ENCODE results near the gene SUPT4H1. TPM values are rescaled to one million over a fixed set of nuclear protein-coding genes. Genes with fewer than 3 reads are reported as not detected.

Gene SUPT4H1
- total and polyA plus RNA-seq, 2 experiments from 2014 or later: 82.2 to 83.7 TPM

DNA sequence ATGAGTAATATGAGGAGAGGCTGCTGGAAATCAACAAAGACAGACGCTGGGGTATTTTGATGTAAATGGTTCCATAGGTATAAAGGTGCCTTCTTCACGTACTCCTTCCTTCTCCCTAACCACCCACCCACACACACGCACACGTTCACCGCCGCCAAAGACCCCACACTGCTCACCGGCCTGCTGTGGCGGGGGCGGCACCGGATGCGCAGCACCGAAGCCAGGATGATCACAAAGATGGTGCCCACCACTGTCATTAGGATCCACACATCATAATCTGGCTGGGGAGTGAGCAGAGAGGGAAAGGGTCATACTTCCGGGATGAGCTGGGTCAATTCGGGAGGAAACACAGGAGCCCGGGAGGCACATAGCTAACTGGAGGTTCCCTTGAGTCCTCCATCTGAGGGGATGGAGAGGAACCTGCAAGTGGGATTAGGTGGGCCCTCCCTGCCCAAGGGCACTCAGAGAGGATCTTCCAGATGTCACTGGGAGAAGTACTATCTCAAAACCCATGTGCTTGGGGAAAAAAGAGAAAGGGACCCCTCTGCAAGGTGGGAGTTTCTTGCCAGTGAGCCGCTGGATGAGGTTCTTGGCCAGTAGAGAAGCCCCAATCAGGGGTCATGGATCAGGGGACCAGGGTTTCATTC lies 10.5 kb upstream of the SUPT4H1 start:
- DNase-seq (ENCODE audit: low spot score) (no peak), ATAC-seq (no peak)
- Mint-ChIP-seq H3K27ac (no peak overlapping the region), H3K4me3 (no peak overlapping the region), H3K36me3 (ENCODE audit: low read depth) (no peaks in the 10 kb centered on the region), H3K27me3 (ENCODE audit: insufficient read depth, low read depth, poor library complexity) (peaks cover 6% of the 10 kb centered on the region), H3K9me3 (no peaks in the 10 kb centered on the region; the same call in 2 of the 3 replicates), H3K4me1 (peaks cover 9% of the 10 kb centered on the region)
- no peaks in the 10 kb centered on the region for H3F3A ChIP-seq (replicated peaks; ENCODE audit: low read depth)
- no peak overlapping the region for H2AFZ ChIP-seq
- no peak overlapping the region for H3K27ac ChIP-seq (ENCODE audit: low read depth)
- no peaks in the 10 kb centered on the region for H4K20me1 ChIP-seq (replicated peaks; ENCODE audit: insufficient read depth)
- no peak overlapping the region for H3K4me2 ChIP-seq
- no peak for TF ChIP-seq POLR2AphosphoS5 (IDR thresholded peaks at IDR 0.05; ENCODE audit: low read depth)
- TF ChIP-seq JUNB (IDR thresholded peaks at IDR 0.05; ENCODE audit: unreplicated experiment): no peak
- TF ChIP-seq STAT1 (IDR thresholded peaks at IDR 0.05; ENCODE audit: unreplicated experiment): no peak
- TF ChIP-seq, protein P1, sequence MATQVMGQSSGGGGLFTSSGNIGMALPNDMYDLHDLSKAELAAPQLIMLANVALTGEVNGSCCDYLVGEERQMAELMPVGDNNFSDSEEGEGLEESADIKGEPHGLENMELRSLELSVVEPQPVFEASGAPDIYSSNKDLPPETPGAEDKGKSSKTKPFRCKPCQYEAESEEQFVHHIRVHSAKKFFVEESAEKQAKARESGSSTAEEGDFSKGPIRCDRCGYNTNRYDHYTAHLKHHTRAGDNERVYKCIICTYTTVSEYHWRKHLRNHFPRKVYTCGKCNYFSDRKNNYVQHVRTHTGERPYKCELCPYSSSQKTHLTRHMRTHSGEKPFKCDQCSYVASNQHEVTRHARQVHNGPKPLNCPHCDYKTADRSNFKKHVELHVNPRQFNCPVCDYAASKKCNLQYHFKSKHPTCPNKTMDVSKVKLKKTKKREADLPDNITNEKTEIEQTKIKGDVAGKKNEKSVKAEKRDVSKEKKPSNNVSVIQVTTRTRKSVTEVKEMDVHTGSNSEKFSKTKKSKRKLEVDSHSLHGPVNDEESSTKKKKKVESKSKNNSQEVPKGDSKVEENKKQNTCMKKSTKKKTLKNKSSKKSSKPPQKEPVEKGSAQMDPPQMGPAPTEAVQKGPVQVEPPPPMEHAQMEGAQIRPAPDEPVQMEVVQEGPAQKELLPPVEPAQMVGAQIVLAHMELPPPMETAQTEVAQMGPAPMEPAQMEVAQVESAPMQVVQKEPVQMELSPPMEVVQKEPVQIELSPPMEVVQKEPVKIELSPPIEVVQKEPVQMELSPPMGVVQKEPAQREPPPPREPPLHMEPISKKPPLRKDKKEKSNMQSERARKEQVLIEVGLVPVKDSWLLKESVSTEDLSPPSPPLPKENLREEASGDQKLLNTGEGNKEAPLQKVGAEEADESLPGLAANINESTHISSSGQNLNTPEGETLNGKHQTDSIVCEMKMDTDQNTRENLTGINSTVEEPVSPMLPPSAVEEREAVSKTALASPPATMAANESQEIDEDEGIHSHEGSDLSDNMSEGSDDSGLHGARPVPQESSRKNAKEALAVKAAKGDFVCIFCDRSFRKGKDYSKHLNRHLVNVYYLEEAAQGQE (IDR thresholded peaks at IDR 0.05; ENCODE audit: unreplicated experiment): no peak
- TF ChIP-seq ZNF114 (CRISPR knock-in tag; IDR thresholded peaks at IDR 0.05): no peak
- TF ChIP-seq NANOG (IDR thresholded peaks at IDR 0.05; ENCODE audit: borderline replicate concordance): no peak
- TF ChIP-seq, protein P2, sequence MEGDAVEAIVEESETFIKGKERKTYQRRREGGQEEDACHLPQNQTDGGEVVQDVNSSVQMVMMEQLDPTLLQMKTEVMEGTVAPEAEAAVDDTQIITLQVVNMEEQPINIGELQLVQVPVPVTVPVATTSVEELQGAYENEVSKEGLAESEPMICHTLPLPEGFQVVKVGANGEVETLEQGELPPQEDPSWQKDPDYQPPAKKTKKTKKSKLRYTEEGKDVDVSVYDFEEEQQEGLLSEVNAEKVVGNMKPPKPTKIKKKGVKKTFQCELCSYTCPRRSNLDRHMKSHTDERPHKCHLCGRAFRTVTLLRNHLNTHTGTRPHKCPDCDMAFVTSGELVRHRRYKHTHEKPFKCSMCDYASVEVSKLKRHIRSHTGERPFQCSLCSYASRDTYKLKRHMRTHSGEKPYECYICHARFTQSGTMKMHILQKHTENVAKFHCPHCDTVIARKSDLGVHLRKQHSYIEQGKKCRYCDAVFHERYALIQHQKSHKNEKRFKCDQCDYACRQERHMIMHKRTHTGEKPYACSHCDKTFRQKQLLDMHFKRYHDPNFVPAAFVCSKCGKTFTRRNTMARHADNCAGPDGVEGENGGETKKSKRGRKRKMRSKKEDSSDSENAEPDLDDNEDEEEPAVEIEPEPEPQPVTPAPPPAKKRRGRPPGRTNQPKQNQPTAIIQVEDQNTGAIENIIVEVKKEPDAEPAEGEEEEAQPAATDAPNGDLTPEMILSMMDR (conservative IDR thresholded peaks at IDR 0.05; ENCODE audit: low read depth in 2 of 2): no peak
- TF ChIP-seq, protein P3, sequence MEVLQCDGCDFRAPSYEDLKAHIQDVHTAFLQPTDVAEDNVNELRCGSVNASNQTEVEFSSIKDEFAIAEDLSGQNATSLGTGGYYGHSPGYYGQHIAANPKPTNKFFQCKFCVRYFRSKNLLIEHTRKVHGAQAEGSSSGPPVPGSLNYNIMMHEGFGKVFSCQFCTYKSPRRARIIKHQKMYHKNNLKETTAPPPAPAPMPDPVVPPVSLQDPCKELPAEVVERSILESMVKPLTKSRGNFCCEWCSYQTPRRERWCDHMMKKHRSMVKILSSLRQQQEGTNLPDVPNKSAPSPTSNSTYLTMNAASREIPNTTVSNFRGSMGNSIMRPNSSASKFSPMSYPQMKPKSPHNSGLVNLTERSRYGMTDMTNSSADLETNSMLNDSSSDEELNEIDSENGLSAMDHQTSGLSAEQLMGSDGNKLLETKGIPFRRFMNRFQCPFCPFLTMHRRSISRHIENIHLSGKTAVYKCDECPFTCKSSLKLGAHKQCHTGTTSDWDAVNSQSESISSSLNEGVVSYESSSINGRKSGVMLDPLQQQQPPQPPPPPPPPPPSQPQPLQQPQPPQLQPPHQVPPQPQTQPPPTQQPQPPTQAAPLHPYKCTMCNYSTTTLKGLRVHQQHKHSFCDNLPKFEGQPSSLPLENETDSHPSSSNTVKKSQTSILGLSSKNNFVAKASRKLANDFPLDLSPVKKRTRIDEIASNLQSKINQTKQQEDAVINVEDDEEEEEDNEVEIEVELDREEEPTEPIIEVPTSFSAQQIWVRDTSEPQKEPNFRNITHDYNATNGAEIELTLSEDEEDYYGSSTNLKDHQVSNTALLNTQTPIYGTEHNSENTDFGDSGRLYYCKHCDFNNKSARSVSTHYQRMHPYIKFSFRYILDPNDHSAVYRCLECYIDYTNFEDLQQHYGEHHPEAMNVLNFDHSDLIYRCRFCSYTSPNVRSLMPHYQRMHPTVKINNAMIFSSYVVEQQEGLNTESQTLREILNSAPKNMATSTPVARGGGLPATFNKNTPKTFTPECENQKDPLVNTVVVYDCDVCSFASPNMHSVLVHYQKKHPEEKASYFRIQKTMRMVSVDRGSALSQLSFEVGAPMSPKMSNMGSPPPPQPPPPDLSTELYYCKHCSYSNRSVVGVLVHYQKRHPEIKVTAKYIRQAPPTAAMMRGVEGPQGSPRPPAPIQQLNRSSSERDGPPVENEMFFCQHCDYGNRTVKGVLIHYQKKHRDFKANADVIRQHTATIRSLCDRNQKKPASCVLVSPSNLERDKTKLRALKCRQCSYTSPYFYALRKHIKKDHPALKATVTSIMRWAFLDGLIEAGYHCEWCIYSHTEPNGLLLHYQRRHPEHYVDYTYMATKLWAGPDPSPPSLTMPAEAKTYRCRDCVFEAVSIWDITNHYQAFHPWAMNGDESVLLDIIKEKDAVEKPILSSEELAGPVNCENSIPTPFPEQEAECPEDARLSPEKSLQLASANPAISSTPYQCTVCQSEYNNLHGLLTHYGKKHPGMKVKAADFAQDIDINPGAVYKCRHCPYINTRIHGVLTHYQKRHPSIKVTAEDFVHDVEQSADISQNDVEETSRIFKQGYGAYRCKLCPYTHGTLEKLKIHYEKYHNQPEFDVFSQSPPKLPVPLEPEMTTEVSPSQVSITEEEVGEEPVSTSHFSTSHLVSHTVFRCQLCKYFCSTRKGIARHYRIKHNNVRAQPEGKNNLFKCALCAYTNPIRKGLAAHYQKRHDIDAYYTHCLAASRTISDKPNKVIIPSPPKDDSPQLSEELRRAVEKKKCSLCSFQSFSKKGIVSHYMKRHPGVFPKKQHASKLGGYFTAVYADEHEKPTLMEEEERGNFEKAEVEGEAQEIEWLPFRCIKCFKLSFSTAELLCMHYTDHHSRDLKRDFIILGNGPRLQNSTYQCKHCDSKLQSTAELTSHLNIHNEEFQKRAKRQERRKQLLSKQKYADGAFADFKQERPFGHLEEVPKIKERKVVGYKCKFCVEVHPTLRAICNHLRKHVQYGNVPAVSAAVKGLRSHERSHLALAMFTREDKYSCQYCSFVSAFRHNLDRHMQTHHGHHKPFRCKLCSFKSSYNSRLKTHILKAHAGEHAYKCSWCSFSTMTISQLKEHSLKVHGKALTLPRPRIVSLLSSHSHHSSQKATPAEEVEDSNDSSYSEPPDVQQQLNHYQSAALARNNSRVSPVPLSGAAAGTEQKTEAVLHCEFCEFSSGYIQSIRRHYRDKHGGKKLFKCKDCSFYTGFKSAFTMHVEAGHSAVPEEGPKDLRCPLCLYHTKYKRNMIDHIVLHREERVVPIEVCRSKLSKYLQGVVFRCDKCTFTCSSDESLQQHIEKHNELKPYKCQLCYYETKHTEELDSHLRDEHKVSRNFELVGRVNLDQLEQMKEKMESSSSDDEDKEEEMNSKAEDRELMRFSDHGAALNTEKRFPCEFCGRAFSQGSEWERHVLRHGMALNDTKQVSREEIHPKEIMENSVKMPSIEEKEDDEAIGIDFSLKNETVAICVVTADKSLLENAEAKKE (CRISPR knock-in tag; IDR thresholded peaks at IDR 0.05): no peak
- TF ChIP-seq EZH2 (IDR thresholded peaks at IDR 0.05; ENCODE audit: low read depth, unreplicated experiment): no peak
- H3K9me2 ChIP-seq (ENCODE audit: insufficient read depth): no peaks in the 10 kb centered on the region
- no peaks in the 10 kb centered on the region for H3K4me1 ChIP-seq (ENCODE audit: insufficient read depth)
- no peaks in the 10 kb centered on the region for H3K36me3 ChIP-seq (ENCODE audit: insufficient read depth)
- H3K79me2 ChIP-seq (replicated peaks; ENCODE audit: insufficient read depth): no peaks in the 10 kb centered on the region
- H3K4me3 ChIP-seq: no peak overlapping the region
- no peaks in the 10 kb centered on the region for H3K27me3 ChIP-seq (ENCODE audit: insufficient read depth)
